Sigmoid colon (tissue), 7 donors: Measurements from ENCODE around the gene TWSG1. TPM values are rescaled to one million over a fixed set of nuclear protein-coding genes. Genes with fewer than 3 reads are reported as not detected.

ENCODE experiments used
- DNase-seq: peaks from one replicate; pipeline ENCODE4 v3.0.0-alpha.2; 2019
- H3K27ac ChIP-seq, 4 donors: fragments of 200-600 bp; sonication (generic); one replicate each; pipeline ENCODE4 v1.5.1; 2016 to 2019; ENCODE audit warnings: mild to moderate bottlenecking in 1 of 4
- H3K27me3 ChIP-seq, 3 donors: fragments of 200-600 bp; sonication (generic); one replicate each; pipeline ENCODE4 v1.5.1; 2019; ENCODE audit warnings: mild to moderate bottlenecking in 1 of 3
- H3K36me3 ChIP-seq, 4 donors: fragments of 200-600 bp; sonication (generic); one replicate each; pipeline ENCODE4 v1.5.1; 2016 to 2019
- H3K4me1 ChIP-seq, 4 donors: fragments of 200-600 bp; sonication (generic); one replicate each; pipeline ENCODE4 v1.5.1; 2017 to 2019
- H3K4me3 ChIP-seq, 4 donors: fragments of 200-600 bp; sonication (generic); one replicate each; pipeline ENCODE4 v1.5.1; 2017 to 2019; ENCODE audit warnings: mild to moderate bottlenecking in 2 of 4, moderate library complexity in 1 of 4
- H3K9me3 ChIP-seq, 4 donors: fragments of 200-600 bp in 3 of 4; sonication (generic) in 3 of 4; one replicate each; pipeline versions ENCODE4 v1.5.1 to v1.6.1; 2013 to 2019
- CTCF ChIP-seq, 4 experiments: fragments of 450-650 bp in 3 of 4; fragments of 200-600 bp in 1 of 4; IDR thresholded peaks; one replicate each; pipeline ENCODE4 v1.5.1; 2016 to 2019; ENCODE audit warnings: antibody characterized with exemption in 4 of 4, mild to moderate bottlenecking in 3 of 4, moderate library complexity in 2 of 4
- EP300 ChIP-seq, 4 donors: sonication (generic); formaldehyde crosslinking; IDR thresholded peaks; one replicate each; pipeline ENCODE4 v1.6.1; 2017; ENCODE audit warnings: antibody characterized with exemption in 4 of 4
- POLR2A ChIP-seq, 2 donors: fragments of 450-650 bp; IDR thresholded peaks; one replicate each; pipeline ENCODE4 v1.6.1; 2016; ENCODE audit warnings: antibody characterized with exemption in 2 of 2, mild to moderate bottlenecking in 2 of 2, moderate library complexity in 2 of 2
- POLR2AphosphoS5 ChIP-seq, 4 donors: sonication (generic); formaldehyde crosslinking; IDR thresholded peaks; one replicate each; pipeline ENCODE4 v1.6.1; 2017; ENCODE audit warnings: antibody characterized with exemption in 4 of 4
- WGBS, 2 donors: extraction: QIAGEN DNeasy Blood & Tissue Kit; methylation state at CpG; one replicate each; pipeline ENCODE4 v1.1.7; 2013; 5-methylcytosine and 5-hydroxymethylcytosine counted together
- intact Hi-C: fragments of 100-400 bp; cut with DNase I; formaldehyde crosslinking; loops from one replicate; pipeline ENCODE4 v1.15.1; 2023
- polyA plus RNA-seq, 3 donors: library from polyadenylated mRNA; stranded (reverse); fragments of 200-250 nt; gene quantifications; one replicate each; pipeline ENCODE4 v1.2.3, GENCODE V29; 2013
- total RNA-seq, 4 donors: library from RNA; depleted of rRNA; stranded (reverse); fragments of >200 nt; gene quantifications; one replicate each; pipeline ENCODE4 v1.1.0, GENCODE V29; 2016
- donor health status: healthy with polysubstance abuse.
- donor health status: Bipolar disorder and iron deficiency.
- donor health status: healthy.

TWSG1 gene
- total and polyA plus RNA-seq, 7 donors, result 3.6 to 88.3 (median 69.2) TPM

- Histone ChIP-seq H3K4me3 (no peak overlapping the region), H3K27me3 (no peaks in the 10 kb centered on the region), H3K9me3 (no peaks in the 10 kb centered on the region), H3K27ac (no peak overlapping the region), H3K36me3 (peaks cover 0 to 9% (median 0%) of the 10 kb centered on the region in 4 donors), H3K4me1 (peaks cover 0 to 19% (median 12%) of the 10 kb centered on the region in 4 donors)
- DNase-seq, result no peak
- no peak for TF ChIP-seq POLR2AphosphoS5 (IDR thresholded peaks at IDR 0.05)
- no peak for TF ChIP-seq CTCF (IDR thresholded peaks at IDR 0.05)
- no peak for TF ChIP-seq EP300 (IDR thresholded peaks at IDR 0.05)
- TF ChIP-seq POLR2A (IDR thresholded peaks at IDR 0.05), result no peak
- intact Hi-C loops, result no loop called here
- WGBS, 2 donors, result 58 to 83% methylated on average over 3 of the region's 3 CpGs
Observed at GRCh38 chr18:9361191-9361590, 26.6 kb downstream of the TWSG1 start.

- intact Hi-C loops, result no loop called here
- Histone ChIP-seq H3K27me3 (no peaks in the 10 kb centered on the region), H3K4me3 (no peak overlapping the region), H3K36me3 (peaks cover 0 to 14% (median 3%) of the 10 kb centered on the region in 4 donors), H3K27ac (peak overlapping the region in 2 of 4 donors; percentile 3 to 72), H3K9me3 (no peaks in the 10 kb centered on the region), H3K4me1 (peaks cover 0 to 22% (median 12%) of the 10 kb centered on the region in 4 donors)
- no peak for TF ChIP-seq EP300 (IDR thresholded peaks at IDR 0.05)
- no peak for TF ChIP-seq POLR2A (IDR thresholded peaks at IDR 0.05)
- no peak for TF ChIP-seq CTCF (IDR thresholded peaks at IDR 0.05)
- TF ChIP-seq POLR2AphosphoS5 (IDR thresholded peaks at IDR 0.05), result no peak
- no peak for DNase-seq
- WGBS, 2 donors, result 52 to 84% methylated on average over 1 of the region's 1 CpG
Observed at GRCh38 chr18:9362869-9363268, 28.3 kb downstream of the TWSG1 start.

GRCh38 chr18:9364242-9364641 is 29.7 kb downstream of the TWSG1 start:
- intact Hi-C loops, result no loop called here
- Histone ChIP-seq H3K36me3 (peaks cover 0 to 20% (median 3%) of the 10 kb centered on the region in 4 donors), H3K9me3 (no peaks in the 10 kb centered on the region), H3K27me3 (no peaks in the 10 kb centered on the region), H3K4me1 (peaks cover 0 to 19% (median 12%) of the 10 kb centered on the region in 4 donors), H3K27ac (no peak overlapping the region), H3K4me3 (no peak overlapping the region)
- TF ChIP-seq POLR2AphosphoS5 (IDR thresholded peaks at IDR 0.05) (no peak), CTCF (IDR thresholded peaks at IDR 0.05) (no peak), POLR2A (IDR thresholded peaks at IDR 0.05) (no peak), EP300 (IDR thresholded peaks at IDR 0.05) (no peak)
- 90 to 93% methylated on average over 8 of the region's 8 CpGs for WGBS, 2 donors
- no peak for DNase-seq

- TF ChIP-seq POLR2AphosphoS5 (IDR thresholded peaks at IDR 0.05) (no peak), POLR2A (IDR thresholded peaks at IDR 0.05) (no peak), CTCF (IDR thresholded peaks at IDR 0.05) (no peak), EP300 (IDR thresholded peaks at IDR 0.05) (no peak)
- Histone ChIP-seq H3K9me3 (no peaks in the 10 kb centered on the region), H3K4me1 (peaks cover 0 to 17% (median 9%) of the 10 kb centered on the region in 4 donors), H3K27ac (no peak overlapping the region), H3K36me3 (peaks cover 0 to 23% (median 3%) of the 10 kb centered on the region in 4 donors), H3K4me3 (no peak overlapping the region), H3K27me3 (no peaks in the 10 kb centered on the region)
- intact Hi-C loops, result no loop called here
- 96 to 97% methylated on average over 7 of the region's 7 CpGs for WGBS, 2 donors
- no peak for DNase-seq
Observed at GRCh38 chr18:9365406-9365805, 30.8 kb downstream of the TWSG1 start.
